ENCODE measurements around the gene RXRG. TPM values are rescaled to one million over a fixed set of nuclear protein-coding genes. Genes with fewer than 3 reads are reported as not detected.

The RXRG gene
- total and polyA plus RNA-seq, 2 of the 8 experiments (the other 6 are each of a cell fraction or from before 2014, with no cell fraction given): not detected

- peak; percentile 22; the same call in 1 of the 2 replicates for TF ChIP-seq MAX (IDR thresholded peaks at IDR 0.05)
- TF ChIP-seq NRF1 (IDR thresholded peaks at IDR 0.05; ENCODE audit: low read depth, low read length): no peak
- TF ChIP-seq POU5F1 (IDR thresholded peaks at IDR 0.05; ENCODE audit: low read depth, low read length): no peak
- no peak for TF ChIP-seq SAP30 (IDR thresholded peaks at IDR 0.05; ENCODE audit: insufficient read depth, insufficient replicate concordance, low read length)
- TF ChIP-seq SIX5 (IDR thresholded peaks at IDR 0.05; ENCODE audit: low read depth, low read length): no peak
- TF ChIP-seq SUZ12 (IDR thresholded peaks at IDR 0.05; ENCODE audit: low read length): peak; percentile 98
- TF ChIP-seq BACH1 (IDR thresholded peaks at IDR 0.05; ENCODE audit: low read length): 0 out of 2 replicates have a peak, but pooled peaks have one; percentile 16
- peak; percentile 57 for TF ChIP-seq E2F6 (IDR thresholded peaks at IDR 0.05)
- no peak for TF ChIP-seq KDM1A (IDR thresholded peaks at IDR 0.05; ENCODE audit: borderline replicate concordance, low read length)
- no peak for TF ChIP-seq JUND (IDR thresholded peaks at IDR 0.05; ENCODE audit: low read length)
- TF ChIP-seq KDM4A (IDR thresholded peaks at IDR 0.05; ENCODE audit: low read depth, low read length, severe bottlenecking): peak; percentile 76
- no peak for TF ChIP-seq NANOG (IDR thresholded peaks at IDR 0.05; ENCODE audit: insufficient read depth, low read depth, low read length, poor library complexity, severe bottlenecking)
- TF ChIP-seq CBX8 (IDR thresholded peaks at IDR 0.05; ENCODE audit: borderline replicate concordance, low read depth, low read length): peak; percentile 52; the same call in 1 of the 2 replicates
- TF ChIP-seq RNF2 (IDR thresholded peaks at IDR 0.05; ENCODE audit: borderline replicate concordance, low read depth, low read length, missing control alignments, poor library complexity, severe bottlenecking): peak; percentile 80
Measured at GRCh38 chr1:165352442-165353293, 92.3 kb downstream of the RXRG start (continued).
